Trophoblast cell (in vitro differentiated cells and primary cell): ENCODE data around the gene PRKCE.

Experiments
- DNase-seq, 2 donors: peaks; one replicate each; pipeline ENCODE4 v3.0.0-alpha.2; 2016
- H2AFZ ChIP-seq: 2 replicates; pipeline ENCODE4 v1.6.1; 2013; ENCODE audit warnings: low read length, moderate library complexity, mild to moderate bottlenecking; ENCODE audit not compliant: insufficient read depth, poor library complexity
- H2AK5ac ChIP-seq: 2 replicates; pipeline ENCODE4 v1.6.1; 2013; ENCODE audit warnings: mild to moderate bottlenecking, low read length
- H2BK120ac ChIP-seq: 2 replicates; pipeline ENCODE4 v1.6.1; 2013; ENCODE audit warnings: low read length, mild to moderate bottlenecking, moderate library complexity; ENCODE audit not compliant: insufficient read depth, poor library complexity
- H2BK12ac ChIP-seq: 2 replicates; pipeline ENCODE4 v1.6.1; 2013; ENCODE audit warnings: mild to moderate bottlenecking, low read length, moderate library complexity
- H2BK5ac ChIP-seq: 2 replicates; pipeline ENCODE4 v1.6.1; 2013; ENCODE audit warnings: low read length, low read depth, moderate library complexity, mild to moderate bottlenecking; ENCODE audit not compliant: poor library complexity
- H3K14ac ChIP-seq: 2 replicates; pipeline ENCODE4 v1.6.1; 2013; ENCODE audit warnings: mild to moderate bottlenecking, low read length
- H3K18ac ChIP-seq: 2 replicates; pipeline ENCODE4 v1.6.1; 2013; ENCODE audit warnings: mild to moderate bottlenecking, low read length
- H3K23ac ChIP-seq: 2 replicates; pipeline ENCODE4 v1.6.1; 2013; ENCODE audit warnings: low read length
- H3K27ac ChIP-seq: 2 replicates; pipeline ENCODE4 v1.5.1; 2013; ENCODE audit warnings: low read depth, mild to moderate bottlenecking, inconsistent platforms, low read length, moderate library complexity
- H3K27me3 ChIP-seq: 2 replicates; pipeline ENCODE4 v1.6.1; 2013; ENCODE audit warnings: inconsistent platforms, mild to moderate bottlenecking, low read length, moderate library complexity; ENCODE audit not compliant: insufficient read depth
- H3K36me3 ChIP-seq, 2 experiments: 1 replicate in 1 of 2; 2 replicates in 1 of 2; pipeline ENCODE4 v1.6.1; 2013; ENCODE audit warnings: low read length in 2 of 2, mild to moderate bottlenecking in 2 of 2, moderate library complexity in 1 of 2; ENCODE audit not compliant: insufficient read depth in 2 of 2, control insufficient read depth in 1 of 2
- H3K4ac ChIP-seq: 2 replicates; pipeline ENCODE4 v1.6.1; 2013; ENCODE audit warnings: low read depth, mild to moderate bottlenecking, low read length, moderate library complexity
- H3K4me1 ChIP-seq, 2 experiments: 1 replicate in 1 of 2; 2 replicates in 1 of 2; pipeline ENCODE4 v1.6.1; 2013; ENCODE audit warnings: low read length in 2 of 2, mild to moderate bottlenecking in 2 of 2, moderate library complexity in 1 of 2; ENCODE audit not compliant: insufficient read depth in 2 of 2, control insufficient read depth in 1 of 2
- H3K4me2 ChIP-seq: 2 replicates; pipeline ENCODE4 v1.6.1; 2013; ENCODE audit warnings: inconsistent platforms, mild to moderate bottlenecking, low read length, moderate library complexity
- H3K4me3 ChIP-seq: 2 replicates; pipeline ENCODE4 v1.5.1; 2013; ENCODE audit warnings: mild to moderate bottlenecking, low read depth, low read length, inconsistent platforms
- H3K79me1 ChIP-seq: one replicate; pipeline ENCODE4 v1.6.1; 2013; ENCODE audit warnings: low read length
- H3K79me2 ChIP-seq: 2 replicates; pipeline ENCODE4 v1.6.1; 2013; ENCODE audit warnings: low read length, mild to moderate bottlenecking; ENCODE audit not compliant: control insufficient read depth, insufficient read depth, poor library complexity
- H3K9ac ChIP-seq: 2 replicates; pipeline ENCODE4 v1.6.1; 2013; ENCODE audit warnings: mild to moderate bottlenecking, low read length
- H3K9me3 ChIP-seq: 2 replicates; pipeline ENCODE4 v1.6.1; 2013; ENCODE audit warnings: low read depth, mild to moderate bottlenecking, control low read depth, inconsistent platforms, low read length; ENCODE audit not compliant: insufficient read depth
- H4K12ac ChIP-seq: 2 replicates; pipeline ENCODE4 v1.6.1; 2013; ENCODE audit warnings: low read depth, mild to moderate bottlenecking, low read length, moderate library complexity
- H4K8ac ChIP-seq: 2 replicates; pipeline ENCODE4 v1.6.1; 2013; ENCODE audit warnings: low read depth, mild to moderate bottlenecking, low read length, moderate library complexity
- H4K91ac ChIP-seq: one replicate; pipeline ENCODE4 v1.6.1; 2013; ENCODE audit warnings: low read depth, mild to moderate bottlenecking, low read length, moderate library complexity
- WGBS: extraction: QIAGEN DNeasy Blood & Tissue Kit; methylation state at CpG from one replicate; pipeline ENCODE4 v1.1.7; 2013; ENCODE audit warnings: missing lambda C conversion rate; ENCODE audit not compliant: insufficient read length, insufficient coverage; ENCODE audit errors: extremely low coverage; 5-methylcytosine and 5-hydroxymethylcytosine counted together

The PRKCE gene

GRCh38 chr2:45763255-45763654 is 111.8 kb downstream of the PRKCE start:
- Histone ChIP-seq H2AK5ac (no peak overlapping the region), H3K79me2 (no peaks in the 10 kb centered on the region), H4K91ac (no peak overlapping the region), H3K4ac (no peak overlapping the region), H3K4me2 (no peak overlapping the region), H3K18ac (no peak overlapping the region), H3K4me3 (no peak overlapping the region), H2BK120ac (no peak overlapping the region), H3K79me1 (no peaks in the 10 kb centered on the region), H3K27ac (no peak overlapping the region), H3K36me3 (no peaks in the 10 kb centered on the region), H4K12ac (no peak overlapping the region), H3K9ac (no peak overlapping the region), H3K9me3 (no peaks in the 10 kb centered on the region), H2BK5ac (no peak overlapping the region), H3K27me3 (no peaks in the 10 kb centered on the region), H2BK12ac (no peak overlapping the region), H3K4me1 (no peaks in the 10 kb centered on the region), H4K8ac (no peak overlapping the region), H2AFZ (no peak overlapping the region), H3K23ac (no peak overlapping the region), H3K14ac (no peak overlapping the region)
- no peak for DNase-seq
- WGBS, result no CpG with 5 or more reads among the region's 2 CpGs

DNA sequence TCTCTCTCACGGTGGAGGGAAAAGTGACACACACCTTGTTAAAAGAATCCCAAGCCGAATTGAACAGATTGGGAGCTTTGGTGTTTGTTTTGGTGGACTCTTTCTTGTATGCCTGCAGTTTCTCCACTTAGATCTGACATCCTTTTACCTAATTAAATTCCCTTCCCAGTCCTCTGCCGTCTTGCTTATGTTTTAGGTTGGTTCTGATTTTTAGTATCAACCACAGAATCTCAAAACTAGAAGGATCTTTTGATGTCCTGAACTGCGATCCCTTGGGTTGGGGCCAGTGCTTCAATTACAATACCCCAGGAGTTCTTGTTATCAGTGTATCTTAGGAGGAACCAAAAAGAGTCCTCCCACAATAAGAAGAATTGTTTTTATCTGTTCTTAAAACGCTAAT is 112.3 kb downstream of the PRKCE start:
- no peak overlapping the region for H3K18ac ChIP-seq
- H4K8ac ChIP-seq, result no peak overlapping the region
- no peaks in the 10 kb centered on the region for H3K27me3 ChIP-seq
- H3K9ac ChIP-seq, result no peak overlapping the region
- H2BK12ac ChIP-seq, result no peak overlapping the region
- H3K36me3 ChIP-seq, result no peaks in the 10 kb centered on the region
- no peak for DNase-seq
- no peaks in the 10 kb centered on the region for H3K79me2 ChIP-seq
- H4K12ac ChIP-seq, result no peak overlapping the region
- WGBS, result no CpG with 5 or more reads among the region's 5 CpGs
- H3K4me2 ChIP-seq, result no peak overlapping the region
- no peak overlapping the region for H3K4me3 ChIP-seq
- H3K23ac ChIP-seq, result no peak overlapping the region
- no peak overlapping the region for H2AFZ ChIP-seq
- no peak overlapping the region for H2BK120ac ChIP-seq
- no peak overlapping the region for H3K27ac ChIP-seq
- no peak overlapping the region for H2AK5ac ChIP-seq
- no peak overlapping the region for H4K91ac ChIP-seq
- no peak overlapping the region for H3K4ac ChIP-seq
- no peak overlapping the region for H3K14ac ChIP-seq
- H3K79me1 ChIP-seq, result no peaks in the 10 kb centered on the region
- H3K9me3 ChIP-seq, result no peaks in the 10 kb centered on the region
- H3K4me1 ChIP-seq, result no peaks in the 10 kb centered on the region
- no peak overlapping the region for H2BK5ac ChIP-seq

DNA sequence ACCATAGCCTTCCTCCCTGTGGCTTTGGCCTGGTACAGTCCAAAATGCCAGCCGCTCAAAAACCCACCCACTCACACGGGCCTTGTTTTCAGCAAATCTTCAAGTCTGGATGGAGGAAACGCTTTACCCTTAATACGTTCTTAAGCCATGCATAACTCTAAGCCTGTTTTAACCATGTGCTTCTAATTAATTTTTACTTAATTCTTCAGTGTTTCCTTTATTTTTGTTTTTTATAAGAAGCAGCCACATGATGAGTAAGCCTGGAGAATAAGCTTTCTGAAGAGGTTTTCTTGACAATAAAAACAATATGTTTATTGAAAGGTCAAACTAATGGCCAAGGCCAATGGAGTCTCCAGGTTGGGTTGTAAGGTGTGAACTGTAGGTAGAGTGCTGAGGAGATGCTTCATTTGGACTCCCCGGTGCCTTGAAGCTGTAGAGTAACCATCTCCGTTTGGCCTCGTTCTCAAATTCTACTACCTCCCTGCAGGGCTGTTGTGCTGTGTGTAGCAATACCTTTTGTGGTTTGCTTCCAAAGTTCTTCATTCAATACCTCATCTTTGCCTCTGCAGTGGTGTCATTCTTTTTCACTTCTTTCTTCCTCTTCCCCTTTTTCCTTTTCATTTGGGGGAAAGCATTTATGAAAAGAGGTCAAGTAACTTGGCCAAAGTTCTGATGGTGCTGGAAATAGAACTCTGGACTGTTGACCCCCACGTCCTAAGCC is 113.7 kb downstream of the PRKCE start:
- no peak overlapping the region for H2BK12ac ChIP-seq
- no CpG with 5 or more reads among the region's 8 CpGs for WGBS
- no peak overlapping the region for H2AFZ ChIP-seq

DNA sequence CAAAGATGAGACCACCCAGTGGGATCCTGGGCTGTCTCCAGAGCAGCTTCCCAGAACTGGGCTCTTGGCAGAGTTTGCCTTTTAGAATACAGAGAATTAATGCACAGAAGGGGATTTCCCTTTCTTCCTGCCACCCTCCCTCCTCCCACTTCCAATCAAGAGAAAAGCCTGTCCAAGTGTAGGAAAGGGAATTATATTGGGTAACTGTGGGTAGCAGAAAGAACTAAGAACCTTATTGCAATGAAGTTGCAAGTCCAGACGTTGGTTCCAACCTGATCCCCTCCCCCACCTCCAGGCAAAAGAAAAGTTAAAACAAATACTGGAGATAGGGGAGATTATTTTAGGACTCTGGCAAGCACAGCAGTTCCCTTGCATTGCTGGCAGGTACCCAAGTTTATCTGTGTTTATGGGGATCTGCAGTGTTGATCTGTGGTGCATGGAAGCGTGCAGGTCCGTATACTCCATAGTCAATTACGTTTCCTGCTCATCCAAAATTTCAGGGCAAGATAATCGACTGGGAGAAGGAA is 114.3 kb downstream of the PRKCE start:
- H2BK120ac ChIP-seq, result no peak overlapping the region
- H4K12ac ChIP-seq, result no peak overlapping the region
- H2BK5ac ChIP-seq, result no peak overlapping the region
- no peaks in the 10 kb centered on the region for H3K9me3 ChIP-seq
- H4K8ac ChIP-seq, result no peak overlapping the region
- no peak overlapping the region for H4K91ac ChIP-seq
- no peak overlapping the region for H3K27ac ChIP-seq
- DNase-seq, result no peak
- H3K27me3 ChIP-seq, result no peaks in the 10 kb centered on the region
- no peak overlapping the region for H2AK5ac ChIP-seq
- H3K18ac ChIP-seq, result no peak overlapping the region
- no CpG with 5 or more reads among the region's 5 CpGs for WGBS
- H3K23ac ChIP-seq, result no peak overlapping the region
- H2AFZ ChIP-seq, result no peak overlapping the region
- H3K9ac ChIP-seq, result no peak overlapping the region
- H3K4ac ChIP-seq, result no peak overlapping the region
- no peaks in the 10 kb centered on the region for H3K79me2 ChIP-seq
- no peak overlapping the region for H3K4me3 ChIP-seq
- H3K14ac ChIP-seq, result no peak overlapping the region
- H3K4me2 ChIP-seq, result no peak overlapping the region
- no peaks in the 10 kb centered on the region for H3K4me1 ChIP-seq
- H3K36me3 ChIP-seq, result no peaks in the 10 kb centered on the region
- no peaks in the 10 kb centered on the region for H3K79me1 ChIP-seq
- no peak overlapping the region for H2BK12ac ChIP-seq

More for the DNA sequence above, 113.7 kb downstream of the PRKCE start:
- DNase-seq, result no peak
- Histone ChIP-seq H3K9ac (no peak overlapping the region), H2AK5ac (no peak overlapping the region), H3K27me3 (no peaks in the 10 kb centered on the region), H3K79me2 (no peaks in the 10 kb centered on the region), H4K12ac (no peak overlapping the region), H2BK5ac (no peak overlapping the region), H3K23ac (no peak overlapping the region), H3K9me3 (no peaks in the 10 kb centered on the region), H4K8ac (no peak overlapping the region), H3K14ac (no peak overlapping the region), H3K79me1 (no peaks in the 10 kb centered on the region), H3K4me3 (no peak overlapping the region), H2BK120ac (no peak overlapping the region), H3K4me1 (no peaks in the 10 kb centered on the region), H3K18ac (no peak overlapping the region), H3K4me2 (no peak overlapping the region), H4K91ac (no peak overlapping the region), H3K4ac (no peak overlapping the region), H3K36me3 (no peaks in the 10 kb centered on the region), H3K27ac (no peak overlapping the region)
